Smooth muscle cell (in vitro differentiated cells): ENCODE measurements around the gene TMEM115. TPM values are rescaled to one million over a fixed set of nuclear protein-coding genes. Genes with fewer than 3 reads are reported as not detected.

Source experiments
- DNase-seq: peaks from one replicate; lab custom pipeline; 2025; ENCODE audit not compliant: unreplicated experiment; lab: John Stamatoyannopoulos, UW
- H2AFZ ChIP-seq: fragments of 200-600 bp; sonication (generic); 2 replicates; pipeline ENCODE4 v1.6.0; 2016; ENCODE audit warnings: antibody characterized with exemption, low read depth, mild to moderate bottlenecking
- H3F3A ChIP-seq: fragments of 200-600 bp; sonication (generic); 2 replicates; pipeline ENCODE4 v1.6.0; 2017; ENCODE audit warnings: antibody characterized with exemption, low read depth
- H3K27ac ChIP-seq: fragments of 200-600 bp; sonication (generic); 2 replicates; pipeline ENCODE4 v1.5.1; 2016; ENCODE audit warnings: low read depth, mild to moderate bottlenecking
- H3K27me3 ChIP-seq: fragments of 200-600 bp; sonication (generic); 2 replicates; pipeline ENCODE4 v1.6.1; 2016; ENCODE audit warnings: low read depth, mild to moderate bottlenecking
- H3K36me3 ChIP-seq: fragments of 200-600 bp; sonication (generic); 2 replicates; pipeline ENCODE4 v1.5.1; 2016; ENCODE audit warnings: low read depth
- H3K4me1 ChIP-seq: fragments of 200-600 bp; sonication (generic); 2 replicates; pipeline ENCODE4 v1.5.1; 2016; ENCODE audit warnings: low read depth
- H3K4me2 ChIP-seq: fragments of 200-600 bp; sonication (generic); 2 replicates; pipeline ENCODE4 v1.6.0; 2016; ENCODE audit warnings: mild to moderate bottlenecking
- H3K4me3 ChIP-seq: fragments of 200-600 bp; sonication (generic); 2 replicates; pipeline ENCODE4 v1.5.1; 2016; ENCODE audit warnings: mild to moderate bottlenecking
- H3K79me2 ChIP-seq: fragments of 200-600 bp; sonication (generic); 2 replicates; pipeline ENCODE4 v1.6.0; 2016; ENCODE audit warnings: low read depth, mild to moderate bottlenecking
- H3K9ac ChIP-seq: fragments of 200-600 bp; sonication (generic); 2 replicates; pipeline ENCODE4 v1.6.0; 2016; ENCODE audit warnings: low read depth
- H3K9me3 ChIP-seq: fragments of 200-600 bp; sonication (generic); replicated peaks from 2 replicates; pipeline ENCODE4 v1.5.1; 2016; ENCODE audit warnings: low read depth
- H4K20me1 ChIP-seq: fragments of 200-600 bp; sonication (generic); 2 replicates; pipeline ENCODE4 v1.6.0; 2016; ENCODE audit warnings: low read depth
- CTCF ChIP-seq: fragments of 200-600 bp; sonication (generic); IDR thresholded peaks from 2 replicates; pipeline ENCODE4 v1.5.1; 2017; ENCODE audit warnings: borderline replicate concordance, mild to moderate bottlenecking, antibody characterized with exemption; ENCODE audit not compliant: insufficient read depth, poor library complexity, severe bottlenecking
- WGBS: methylation state at CpG from one replicate; pipeline ENCODE4 v1.1.7; 2016; ENCODE audit warnings: low lambda C conversion rate; 5-methylcytosine and 5-hydroxymethylcytosine counted together
- polyA plus RNA-seq: library from polyadenylated mRNA; unstranded; fragments of >200 nt; fragmentation: Nextera tagmentation; extraction: Ambion mirVana; gene quantifications from 2 replicates; pipeline ENCODE4 v1.2.1, GENCODE V29; 2016
- total RNA-seq: library from RNA; depleted of rRNA; stranded (reverse); fragments of >200 nt; gene quantifications from 2 replicates; pipeline ENCODE4 v1.2.3, GENCODE V29; 2014

TMEM115 gene
- total and polyA plus RNA-seq, 2 experiments from 2014 or later = 42.7 to 56.6 TPM

DNA sequence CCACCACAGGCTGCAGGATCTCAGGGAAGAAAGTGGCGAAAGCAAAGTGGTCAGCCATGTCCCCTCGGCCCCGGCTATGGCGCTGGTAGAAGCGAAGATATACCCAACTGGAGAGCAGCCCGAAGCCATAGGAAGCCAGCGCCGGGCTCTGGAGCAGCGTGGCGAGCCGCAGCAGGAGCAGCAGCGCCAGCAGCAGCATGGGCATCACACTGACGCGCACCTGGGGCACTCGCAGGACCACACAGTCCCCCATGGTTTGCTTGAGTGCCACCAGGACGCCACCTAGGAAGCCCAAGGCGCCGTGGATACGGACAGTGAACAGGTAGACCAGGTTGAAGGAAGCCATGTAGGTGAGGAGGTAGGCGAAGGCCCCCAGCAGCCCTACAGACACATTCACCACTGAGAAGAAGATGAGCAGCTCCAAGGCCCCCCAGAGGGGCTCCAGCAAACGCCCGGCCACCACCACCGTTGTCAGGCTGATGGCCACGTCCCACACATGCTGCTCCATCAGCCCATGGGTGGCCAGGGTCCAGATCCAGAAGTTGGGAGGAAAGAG, 888 bp downstream of the TMEM115 start:
- H3K9ac ChIP-seq = peak overlapping the region; percentile 93
- DNase-seq = no peak
- H3K9me3 ChIP-seq = no peaks in the 10 kb centered on the region
- H3K36me3 ChIP-seq = no peaks in the 10 kb centered on the region
- no peaks in the 10 kb centered on the region for H3K27me3 ChIP-seq
- TF ChIP-seq CTCF = no peak
- WGBS = 84% methylated on average over 24 of the region's 24 CpGs
- H3K4me2 ChIP-seq = peak overlapping the region; percentile 92
- peaks cover 23% of the 10 kb centered on the region for H3K4me1 ChIP-seq
- H2AFZ ChIP-seq = no peak overlapping the region
- peak overlapping the region; percentile 64 for H3K4me3 ChIP-seq
- peaks cover 41% of the 10 kb centered on the region for H4K20me1 ChIP-seq
- no peaks in the 10 kb centered on the region for H3F3A ChIP-seq
- H3K27ac ChIP-seq = peak overlapping the region; percentile 71
- H3K79me2 ChIP-seq = peaks cover 39% of the 10 kb centered on the region

- no peaks in the 10 kb centered on the region for H3F3A ChIP-seq
- no peak for DNase-seq
- H3K4me3 ChIP-seq = peak overlapping the region; percentile 64
- no peaks in the 10 kb centered on the region for H3K27me3 ChIP-seq
- H3K27ac ChIP-seq = no peak overlapping the region
- H4K20me1 ChIP-seq = peaks cover 41% of the 10 kb centered on the region
- H3K36me3 ChIP-seq = no peaks in the 10 kb centered on the region
- peak overlapping the region; percentile 92 for H3K4me2 ChIP-seq
- H3K9ac ChIP-seq = peak overlapping the region; percentile 93
- peaks cover 39% of the 10 kb centered on the region for H3K79me2 ChIP-seq
- 85% methylated on average over 1 of the region's 1 CpG for WGBS
- no peak overlapping the region for H2AFZ ChIP-seq
- no peak for TF ChIP-seq CTCF
- H3K9me3 ChIP-seq = no peaks in the 10 kb centered on the region
- peaks cover 23% of the 10 kb centered on the region for H3K4me1 ChIP-seq
These were observed 1.8 kb downstream of the TMEM115 start for GRCh38 chr3:50357481-50357880.

DNA sequence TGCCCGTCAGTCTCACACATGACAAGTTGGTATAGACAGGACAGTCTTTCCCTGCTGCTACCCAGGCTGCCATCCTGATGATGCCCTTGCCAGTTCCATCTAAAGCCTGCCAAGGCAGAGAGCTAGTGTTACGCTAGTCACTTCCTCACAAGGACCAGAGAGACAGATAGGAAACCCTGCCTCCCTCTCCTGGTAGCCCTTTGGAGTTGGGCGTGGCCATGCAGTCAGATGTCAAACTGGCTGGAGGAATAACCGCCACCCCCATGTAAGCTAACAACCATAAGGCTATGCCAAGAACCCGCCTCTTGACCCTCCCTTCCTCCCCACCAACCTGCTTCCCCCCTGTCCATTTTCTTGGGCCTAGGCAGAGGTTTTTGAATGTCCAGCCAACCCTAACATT, 2.8 kb downstream of the TMEM115 start:
- Histone ChIP-seq H2AFZ (no peak overlapping the region), H3K27me3 (no peaks in the 10 kb centered on the region), H3K36me3 (no peaks in the 10 kb centered on the region), H3K4me1 (peaks cover 25% of the 10 kb centered on the region), H3K4me2 (peak overlapping the region; percentile 92), H4K20me1 (peaks cover 41% of the 10 kb centered on the region), H3K27ac (no peak overlapping the region), H3K9me3 (no peaks in the 10 kb centered on the region), H3K79me2 (peaks cover 44% of the 10 kb centered on the region), H3F3A (no peaks in the 10 kb centered on the region), H3K4me3 (peak overlapping the region; percentile 64), H3K9ac (no peak overlapping the region)
- no peak for TF ChIP-seq CTCF
- no peak for DNase-seq
- WGBS = 92% methylated on average over 5 of the region's 5 CpGs

DNA sequence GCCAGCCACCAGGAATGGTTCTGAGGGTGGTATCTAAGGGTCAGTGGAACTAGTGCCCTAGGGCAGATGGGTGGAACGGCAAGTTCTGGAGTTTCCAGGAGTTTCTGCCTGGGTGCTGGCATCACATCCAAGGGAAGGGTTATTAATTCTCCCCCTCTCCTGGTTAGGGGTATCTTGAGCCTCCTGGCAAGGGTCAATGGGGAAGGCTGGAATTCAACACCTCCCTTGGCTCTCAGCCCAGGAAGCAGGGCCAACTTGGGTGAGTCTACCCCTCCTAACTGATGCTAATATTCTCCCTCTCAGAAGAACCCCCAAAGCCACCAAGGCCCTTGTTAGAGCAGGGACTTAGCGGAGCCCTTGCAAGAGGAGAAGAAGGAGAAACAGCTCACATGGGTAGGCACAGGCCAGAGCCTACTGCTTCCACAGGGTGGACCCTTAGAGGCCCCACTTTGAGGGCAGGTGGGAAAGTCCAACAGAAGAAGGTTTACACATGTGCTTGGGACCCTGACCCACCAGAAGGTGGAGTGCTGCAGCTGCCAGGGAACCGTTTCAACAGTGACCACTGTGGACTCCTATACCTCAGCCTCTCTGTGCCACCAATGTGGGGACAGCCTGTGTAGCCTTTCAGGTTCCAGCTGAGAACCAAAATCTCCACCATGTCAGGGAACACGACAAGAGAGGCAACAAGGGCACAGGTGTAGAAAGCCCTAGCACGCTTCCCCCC, 3.3 kb downstream of the TMEM115 start:
- Histone ChIP-seq H3K27ac (no peak overlapping the region), H3K27me3 (no peaks in the 10 kb centered on the region), H3K9me3 (no peaks in the 10 kb centered on the region), H3K4me3 (peak overlapping the region; percentile 64), H3F3A (no peaks in the 10 kb centered on the region), H4K20me1 (peaks cover 41% of the 10 kb centered on the region), H3K4me1 (peaks cover 29% of the 10 kb centered on the region), H3K4me2 (peak overlapping the region; percentile 92), H3K79me2 (peaks cover 48% of the 10 kb centered on the region), H3K36me3 (no peaks in the 10 kb centered on the region), H3K9ac (no peak overlapping the region), H2AFZ (no peak overlapping the region)
- TF ChIP-seq CTCF = no peak
- no peak for DNase-seq
- WGBS = 90% methylated on average over 5 of the region's 5 CpGs
